M059J (cell line): Measurements from ENCODE around the gene BPIFA1. TPM values are rescaled to one million over a fixed set of nuclear protein-coding genes. Genes with fewer than 3 reads are reported as not detected.

Experiments
- DNase-seq: peaks from one replicate; pipeline ENCODE4 v3.0.0-alpha.2; 2012; ENCODE audit warnings: low read depth
- total RNA-seq: library from RNA; depleted of rRNA; stranded (reverse); fragments of >200 nt; shearing (Covaris generic); gene quantifications from 2 replicates; pipeline ENCODE4 v1.2.3, GENCODE V29; 2014; rRNA removed

Gene BPIFA1
- total RNA-seq = not detected in 2 replicates

- DNase-seq = no peak
Observed at GRCh38 chr20:33235696-33236095, at the start of gene BPIFA1. TSS of gene BPIFA1 (plus strand) at chr20:33235996. CDS start at chr20:33237712, 1,716 bp downstream.

DNA sequence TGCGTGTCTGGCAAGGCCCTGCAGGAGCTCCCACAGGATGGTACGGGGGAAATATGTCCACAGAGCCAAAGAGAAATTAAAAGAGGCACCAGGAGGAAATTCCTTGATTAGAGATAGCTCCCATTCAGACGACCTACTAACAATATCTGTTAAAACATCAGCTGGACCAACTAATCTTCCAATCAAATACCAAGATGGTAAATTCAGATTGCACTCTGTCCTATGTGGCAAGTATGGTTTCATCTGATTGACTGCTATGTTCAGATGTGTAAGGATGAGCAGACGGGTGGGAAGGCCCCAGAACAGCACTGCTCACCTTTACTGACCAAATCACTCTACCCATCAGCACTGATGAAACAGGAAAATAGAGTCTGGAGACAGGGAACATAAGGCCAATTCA is 48.3 kb upstream of the BPIFA1 start:
- no peak for DNase-seq

DNA sequence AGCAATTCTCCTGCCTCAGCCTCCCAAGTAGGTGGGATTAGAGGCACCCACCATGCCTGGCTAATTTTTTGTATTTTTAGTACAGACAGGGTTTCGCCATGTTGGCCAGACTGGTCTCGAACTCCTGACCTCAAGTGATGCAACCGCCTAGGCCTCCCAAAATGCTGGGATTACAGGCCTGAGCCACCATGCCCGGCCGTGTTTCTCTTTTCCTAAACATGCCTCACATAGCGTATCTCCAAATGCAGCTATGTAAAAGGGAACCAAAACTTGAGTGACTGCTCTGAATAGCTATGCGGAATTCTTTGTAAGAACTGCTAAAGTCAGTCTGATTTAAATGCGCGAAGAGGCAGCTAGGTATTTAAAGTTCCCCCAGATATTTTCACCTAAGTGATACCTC is 47.4 kb upstream of the BPIFA1 start:
- no peak for DNase-seq

- no peak for DNase-seq
Observed at GRCh38 chr20:33191484-33191883, 44.3 kb upstream of the BPIFA1 start.

- no peak for DNase-seq
Observed at GRCh38 chr20:33191955-33192354, 43.8 kb upstream of the BPIFA1 start.

DNA sequence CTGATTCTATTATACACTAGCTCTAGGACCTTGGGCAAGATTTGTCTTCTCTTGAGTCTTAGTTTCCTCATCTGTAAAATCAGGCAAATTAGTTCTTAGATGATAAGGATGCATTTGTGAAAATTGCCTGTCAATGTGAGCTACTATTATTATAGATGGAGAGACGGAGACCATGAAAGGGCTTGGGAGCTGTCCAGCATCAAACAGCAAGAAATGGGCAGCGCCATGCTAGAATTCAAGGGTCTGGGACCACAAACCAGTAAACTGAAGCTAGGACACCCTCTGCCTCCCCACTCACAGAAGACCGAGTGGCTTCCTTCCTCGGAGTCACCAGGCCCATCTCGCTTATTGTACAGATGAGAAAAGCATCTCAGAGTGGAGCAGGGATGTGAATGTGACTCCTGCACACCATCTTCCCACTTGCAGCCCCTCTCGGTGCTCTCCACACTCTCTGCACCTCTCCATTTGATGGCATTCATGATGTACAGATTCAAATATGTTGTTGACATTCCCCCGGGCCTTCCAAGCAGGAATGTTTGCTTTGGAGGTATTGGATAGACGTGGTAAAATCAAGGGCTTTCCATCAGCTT is 42.8 kb upstream of the BPIFA1 start:
- DNase-seq = no peak

DNA sequence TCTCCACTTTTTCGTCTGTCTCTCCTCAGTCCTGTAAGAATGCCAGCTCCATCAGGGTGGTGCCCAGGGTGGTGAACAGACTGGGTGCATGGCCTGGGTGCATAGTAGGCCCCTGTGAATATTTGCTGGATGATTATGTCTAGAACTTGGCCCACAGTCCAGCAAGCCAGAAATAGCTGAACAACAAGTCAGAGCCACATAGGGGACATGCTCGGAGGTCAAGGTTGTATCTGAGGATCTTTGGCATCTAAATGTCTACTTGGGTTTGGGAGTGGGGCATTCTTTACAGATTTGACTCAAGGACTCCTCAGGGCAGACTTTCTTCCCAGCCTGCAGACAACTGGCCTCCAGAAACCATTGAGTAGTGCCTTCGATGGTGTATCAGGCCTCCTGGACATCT is 36.8 kb upstream of the BPIFA1 start:
- no peak for DNase-seq

GRCh38 chr20:33202451-33202850 is 33.3 kb upstream of the BPIFA1 start:
- DNase-seq = no peak

DNA sequence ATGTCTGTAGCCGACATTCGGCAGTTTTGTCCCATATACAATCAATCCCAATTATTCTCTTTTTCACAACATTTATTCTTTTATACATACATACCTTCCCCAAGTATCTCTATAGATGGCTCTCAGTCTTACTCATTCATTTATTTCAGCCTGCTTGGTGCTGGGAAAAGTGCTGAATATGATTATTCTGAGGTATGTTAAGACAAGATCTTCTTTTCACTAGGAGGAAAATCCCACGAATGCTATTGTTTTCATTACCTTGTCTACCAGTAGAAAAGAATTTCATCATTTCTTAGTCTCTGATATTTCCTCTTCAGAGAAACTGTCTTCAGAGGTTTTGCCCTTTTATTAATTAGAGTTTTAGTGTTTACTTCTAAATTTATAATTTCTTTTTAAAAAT is 32.4 kb upstream of the BPIFA1 start:
- DNase-seq = no peak

GRCh38 chr20:33209789-33210188 is 26.0 kb upstream of the BPIFA1 start:
- DNase-seq = peak; percentile 68

DNA sequence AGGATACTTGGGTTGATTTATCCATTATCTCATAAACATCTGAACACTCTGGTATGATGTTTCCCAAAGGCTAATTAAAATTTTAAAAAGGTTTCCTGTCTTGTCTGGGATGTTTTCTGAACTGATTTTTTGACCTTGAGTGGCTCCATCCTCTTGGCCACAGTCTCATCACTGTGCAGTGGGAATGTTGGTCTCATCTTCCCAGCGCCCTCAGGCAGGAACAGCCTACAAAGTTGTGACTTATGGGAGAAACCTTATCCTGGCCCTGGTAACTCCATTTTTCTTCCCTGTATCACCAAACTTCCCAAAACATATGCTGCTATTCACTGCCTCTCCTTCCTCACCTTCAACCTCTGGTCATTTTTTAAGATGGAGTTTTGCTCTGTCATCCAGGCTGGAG is 25.4 kb upstream of the BPIFA1 start:
- DNase-seq = no peak

GRCh38 chr20:33211817-33212424 is 23.9 kb upstream of the BPIFA1 start:
- DNase-seq = peak; percentile 66

DNA sequence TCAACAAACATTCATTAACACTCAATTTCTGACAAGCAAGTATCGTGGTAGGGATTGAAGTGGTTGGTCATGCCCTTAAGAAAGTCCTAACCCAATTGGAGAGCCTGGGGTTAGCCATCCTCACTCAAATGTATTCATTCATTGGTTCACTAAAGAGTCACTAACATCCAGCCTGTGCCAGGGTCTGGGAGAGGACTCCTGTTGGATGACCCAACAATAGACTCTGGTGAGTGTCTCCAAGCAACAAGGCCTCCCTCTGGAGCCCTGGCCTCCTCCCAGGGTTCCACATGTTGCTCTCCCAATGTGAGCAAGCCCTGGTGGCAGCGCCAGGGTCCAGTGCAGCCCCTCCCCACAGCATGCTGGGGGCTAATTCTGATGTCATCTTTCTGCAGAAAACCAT is 18.7 kb upstream of the BPIFA1 start, which contains the start of gene BPIFA3:
Gene BPIFA3 (plus strand): TSS at position 301 of the 400 bp plus-strand sequence. CDS start 185 bp downstream, outside the sequence.
- DNase-seq = no peak

DNA sequence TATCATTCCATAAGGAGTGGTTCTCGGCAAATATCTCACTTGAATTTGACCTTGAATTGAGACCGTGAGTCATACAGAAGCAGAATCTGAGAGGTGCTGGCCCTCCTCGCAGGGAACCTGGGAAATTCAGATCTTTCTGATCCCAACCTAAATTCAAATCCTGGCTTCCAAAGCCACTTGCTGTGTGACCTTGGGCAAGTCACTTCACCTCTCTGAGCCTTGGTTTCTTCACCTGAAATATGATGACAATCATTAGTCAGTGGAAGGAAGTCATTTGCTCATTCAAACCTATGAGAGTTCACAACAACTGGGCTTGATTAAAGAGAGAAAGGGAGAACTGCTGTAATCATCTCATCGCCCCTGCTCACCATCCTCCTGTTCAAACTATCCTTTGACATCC is 11.4 kb upstream of the BPIFA1 start:
- DNase-seq = no peak

DNA sequence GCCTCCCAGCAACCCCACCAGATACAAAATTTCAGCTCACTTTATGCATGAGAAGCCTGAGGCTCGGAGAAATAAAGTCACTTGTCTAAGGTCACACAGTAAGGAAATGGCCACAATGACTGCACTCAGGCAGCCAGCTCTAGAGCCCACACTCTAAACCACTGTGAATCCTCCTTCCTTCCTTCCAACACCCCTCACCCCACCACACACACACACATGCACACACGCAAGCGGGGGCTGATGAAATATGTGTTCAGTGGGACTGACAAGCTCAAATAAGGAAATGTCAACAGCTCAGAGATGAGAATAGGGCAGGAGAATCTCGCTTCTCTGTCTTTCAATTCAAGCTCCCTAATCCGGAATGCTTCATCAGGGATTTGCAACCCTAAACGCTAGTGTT is 6.0 kb upstream of the BPIFA1 start:
- no peak for DNase-seq

GRCh38 chr20:33231237-33231636 is 4.6 kb upstream of the BPIFA1 start:
- no peak for DNase-seq

DNA sequence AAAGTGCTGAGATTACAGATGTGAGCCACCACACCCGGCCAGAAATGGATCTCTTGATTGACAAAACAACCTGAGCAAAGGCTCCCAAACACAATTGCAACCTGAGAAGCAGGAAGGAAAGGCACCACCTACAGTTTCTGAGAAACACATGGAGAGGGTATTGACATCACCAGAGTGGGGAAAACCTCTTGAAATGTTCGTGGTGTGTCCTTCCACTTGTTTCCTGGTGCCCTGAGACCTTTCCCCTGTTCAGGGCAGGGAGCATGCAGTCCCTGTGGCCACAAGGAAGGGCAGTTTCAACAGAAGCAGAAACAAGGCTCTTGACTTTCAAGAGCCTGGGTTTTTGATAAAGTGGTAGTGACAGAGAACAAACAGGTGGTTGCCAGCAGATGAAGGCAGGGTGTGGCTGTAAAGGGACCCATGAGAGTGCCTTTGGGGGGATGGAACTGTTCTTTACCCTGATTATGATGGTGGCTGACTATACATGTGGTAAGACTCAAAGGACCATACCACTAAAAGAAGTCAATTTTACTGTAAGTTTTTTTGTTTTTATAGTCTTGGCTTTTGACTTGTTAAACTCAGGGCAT is 3.2 kb upstream of the BPIFA1 start:
- DNase-seq = no peak

GRCh38 chr20:33233129-33233774 is 2.5 kb upstream of the BPIFA1 start:
- DNase-seq = no peak

DNA sequence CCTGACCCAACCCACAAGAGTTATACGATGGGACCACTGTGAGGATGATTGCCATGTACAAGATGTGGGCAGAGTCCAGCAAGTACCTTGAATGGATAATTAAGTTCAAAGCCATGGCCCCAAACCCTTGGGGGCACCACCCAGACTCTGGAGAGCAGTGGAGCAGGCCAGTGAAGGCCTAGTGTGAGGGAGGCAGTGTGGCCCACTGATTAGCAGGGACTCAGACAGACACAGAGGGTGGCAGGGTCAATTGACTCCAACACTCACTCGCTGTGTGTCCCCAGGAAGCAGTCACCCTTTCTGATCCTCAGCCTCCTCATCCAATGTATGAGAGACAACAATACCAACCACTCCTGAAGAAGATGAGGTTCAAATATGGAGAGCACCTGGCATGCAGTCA is 1.7 kb upstream of the BPIFA1 start:
- no peak for DNase-seq

GRCh38 chr20:33236351-33236750 is 555 bp downstream of the BPIFA1 start:
- no peak for DNase-seq

GRCh38 chr20:33237989-33238388 is 2.2 kb downstream of the BPIFA1 start:
- DNase-seq = no peak

DNA sequence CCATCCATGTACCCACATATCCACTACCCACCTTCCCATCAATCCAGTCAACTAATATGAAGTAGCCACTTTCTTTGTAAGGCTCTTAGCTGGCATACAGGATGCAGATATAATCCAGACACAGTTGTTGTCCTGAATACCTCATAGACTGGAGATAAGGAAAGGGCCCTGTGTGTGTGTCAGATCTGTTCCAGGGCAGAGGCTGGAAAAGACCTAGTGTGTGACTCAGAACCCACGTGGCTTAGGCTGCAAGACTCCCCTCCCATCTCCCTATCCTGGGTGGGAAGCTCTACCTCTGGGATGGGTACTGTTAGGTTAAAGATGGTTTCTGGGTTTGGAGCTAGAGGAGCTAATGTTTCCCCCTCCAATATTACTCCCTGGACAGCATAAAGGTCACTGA is 3.6 kb downstream of the BPIFA1 start:
- no peak for DNase-seq
